H7 (cell line): ENCODE data around the gene PDE6A. TPM values are rescaled to one million over a fixed set of nuclear protein-coding genes. Genes with fewer than 3 reads are reported as not detected.
"Not testable (repeated sequence)": the region's sequence is repeated elsewhere in the genome, so short reads cannot be mapped to it uniquely, and the experiment has no call there.

Experiments used
- DNase-seq: peaks from one replicate; pipeline ENCODE4 v3.0.0; 2012
- H3K27me3 ChIP-seq: 2 replicates; pipeline ENCODE4 v1.6.0; 2011; ENCODE audit warnings: mild to moderate bottlenecking, low read length; ENCODE audit not compliant: control insufficient read depth, insufficient read depth
- H3K36me3 ChIP-seq: replicated peaks from 2 replicates; pipeline ENCODE4 v1.5.1; 2011; ENCODE audit warnings: low read length; ENCODE audit not compliant: control insufficient read depth, insufficient read depth
- H3K4me3 ChIP-seq: 2 replicates; pipeline ENCODE4 v1.5.1; 2011; ENCODE audit warnings: low read depth, mild to moderate bottlenecking, control low read depth, low read length, moderate library complexity; ENCODE audit not compliant: insufficient read depth
- total RNA-seq: library from RNA; depleted of rRNA; stranded (reverse); fragments of >200 nt; shearing (Covaris generic); gene quantifications from 2 replicates; pipeline ENCODE4 v1.2.3, GENCODE V29; 2014

PDE6A gene
- total RNA-seq, 1 experiment from 2014 or later = not detected

DNA sequence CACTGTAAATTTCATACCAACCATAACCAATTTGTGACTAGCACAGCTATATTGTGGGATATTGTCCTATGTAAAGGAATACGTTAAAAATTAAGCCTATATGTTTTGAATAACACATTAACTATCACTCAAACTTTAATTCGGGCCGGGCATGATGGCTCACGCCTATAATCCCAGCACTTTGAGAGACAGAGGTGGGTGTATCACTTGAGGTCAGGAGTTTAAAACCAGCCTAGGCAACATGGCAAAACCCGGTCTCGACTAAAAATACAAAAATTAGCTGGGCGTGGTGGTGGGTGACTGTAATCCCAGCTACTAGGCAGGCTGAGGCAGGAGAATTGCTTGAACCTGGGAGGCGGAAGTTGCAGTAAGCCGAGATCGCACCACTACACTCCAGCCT lies 62.0 kb downstream of the PDE6A start:
- DNase-seq, H3K36me3 ChIP-seq, H3K4me3 ChIP-seq, H3K27me3 ChIP-seq: not testable (repeated sequence)

GRCh38 chr5:149881874-149882273 lies 62.7 kb downstream of the PDE6A start:
- DNase-seq = no peak
- no peak overlapping the region for H3K4me3 ChIP-seq
- H3K36me3 ChIP-seq = no peaks in the 10 kb centered on the region
- H3K27me3 ChIP-seq = no peaks in the 10 kb centered on the region

DNA sequence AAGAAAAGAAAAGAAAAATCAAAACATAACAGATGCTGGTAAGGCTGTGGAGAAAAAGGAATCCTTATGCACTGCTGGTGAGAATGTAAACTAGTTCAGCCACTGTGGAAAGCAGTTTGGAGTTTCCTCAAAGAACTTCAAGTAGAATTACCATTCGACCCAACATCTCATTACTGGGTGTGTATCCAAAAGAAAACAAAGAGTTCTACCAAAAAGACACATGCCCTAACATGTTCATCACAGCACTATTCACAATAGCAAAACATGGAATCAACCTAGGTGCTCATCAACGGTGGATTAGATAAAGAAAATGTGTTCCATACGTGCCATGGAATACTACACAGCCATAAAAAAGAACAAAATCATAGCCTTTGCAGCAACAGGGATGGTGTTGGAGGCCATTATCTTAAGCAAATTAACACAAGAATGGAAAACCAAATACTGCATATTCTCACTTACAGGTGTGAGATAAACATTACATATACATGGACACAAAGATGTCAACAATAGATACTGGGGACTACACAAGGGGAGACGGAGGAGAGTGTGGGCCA lies 63.4 kb downstream of the PDE6A start:
- Histone ChIP-seq H3K4me3 (no peak overlapping the region), H3K36me3 (no peaks in the 10 kb centered on the region), H3K27me3 (no peaks in the 10 kb centered on the region)
- DNase-seq = no peak

DNA sequence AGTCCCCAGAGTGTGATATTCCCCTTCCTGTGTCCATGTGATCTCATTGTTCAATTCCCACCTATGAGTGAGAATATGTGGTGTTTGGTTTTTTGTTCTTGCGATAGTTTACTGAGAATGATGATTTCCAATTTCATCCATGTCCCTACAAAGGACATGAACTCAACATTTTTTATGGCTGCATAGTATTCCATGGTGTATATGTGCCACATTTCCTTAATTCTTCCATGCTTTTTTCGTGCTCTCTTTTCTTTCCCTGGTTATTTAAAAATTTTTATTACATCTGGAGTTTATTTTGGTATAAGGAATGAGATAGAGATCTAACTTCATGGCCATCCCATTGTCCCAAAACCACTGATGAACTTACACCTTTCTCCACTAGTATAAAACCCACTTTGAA lies 65.0 kb downstream of the PDE6A start:
- not testable (repeated sequence) for H3K27me3 ChIP-seq, DNase-seq, H3K4me3 ChIP-seq, H3K36me3 ChIP-seq

DNA sequence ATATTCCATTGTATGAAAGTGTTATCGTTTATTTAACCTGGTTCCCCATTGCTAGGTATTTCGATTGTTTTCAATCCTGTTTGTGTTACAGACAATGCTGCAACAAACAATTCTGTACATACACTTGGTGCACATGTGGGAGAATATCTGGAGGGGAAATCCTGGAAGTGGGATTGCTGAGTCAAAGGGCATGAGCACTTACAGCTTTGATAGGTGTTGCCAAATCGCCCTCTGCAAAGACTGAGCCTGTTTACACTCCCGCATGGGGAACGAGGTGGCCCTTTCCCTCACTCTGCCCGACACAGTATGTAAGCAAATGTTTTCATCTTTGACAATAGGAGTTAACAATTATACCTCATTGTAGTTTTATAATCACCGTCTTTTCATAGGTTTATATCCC lies 66.2 kb downstream of the PDE6A start:
- DNase-seq = no peak
- Histone ChIP-seq H3K4me3 (no peak overlapping the region), H3K36me3 (no peaks in the 10 kb centered on the region), H3K27me3 (no peaks in the 10 kb centered on the region)

DNA sequence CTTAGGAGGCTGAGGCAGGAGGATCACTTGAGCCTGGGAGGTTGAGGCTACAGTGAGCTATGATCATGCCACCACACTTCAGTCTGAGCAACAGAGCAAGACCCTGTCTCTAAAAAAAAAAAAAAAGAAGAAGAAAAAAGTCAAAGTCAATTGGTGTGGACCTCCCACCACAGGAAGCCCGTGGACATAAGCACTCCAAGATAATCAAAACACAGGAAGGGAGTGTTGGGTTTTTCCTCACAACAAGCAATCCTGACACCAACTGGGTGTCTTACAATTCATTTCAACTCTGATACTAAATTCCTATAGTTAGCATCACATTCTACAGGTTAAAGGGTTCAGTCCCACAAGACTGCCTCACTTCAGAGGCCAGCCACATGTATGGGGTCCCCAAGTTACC lies 70.7 kb downstream of the PDE6A start:
- no peaks in the 10 kb centered on the region for H3K27me3 ChIP-seq
- no peak for DNase-seq
- H3K4me3 ChIP-seq = no peak overlapping the region
- H3K36me3 ChIP-seq = no peaks in the 10 kb centered on the region

GRCh38 chr5:149872351-149873040 lies 72.1 kb downstream of the PDE6A start:
- Histone ChIP-seq H3K4me3 (no peak overlapping the region), H3K36me3 (no peaks in the 10 kb centered on the region), H3K27me3 (no peaks in the 10 kb centered on the region)
- DNase-seq = no peak

- no peak for DNase-seq
- H3K36me3 ChIP-seq = no peaks in the 10 kb centered on the region
Measured at GRCh38 chr5:149871471-149871870, 73.1 kb downstream of the PDE6A start.

DNA sequence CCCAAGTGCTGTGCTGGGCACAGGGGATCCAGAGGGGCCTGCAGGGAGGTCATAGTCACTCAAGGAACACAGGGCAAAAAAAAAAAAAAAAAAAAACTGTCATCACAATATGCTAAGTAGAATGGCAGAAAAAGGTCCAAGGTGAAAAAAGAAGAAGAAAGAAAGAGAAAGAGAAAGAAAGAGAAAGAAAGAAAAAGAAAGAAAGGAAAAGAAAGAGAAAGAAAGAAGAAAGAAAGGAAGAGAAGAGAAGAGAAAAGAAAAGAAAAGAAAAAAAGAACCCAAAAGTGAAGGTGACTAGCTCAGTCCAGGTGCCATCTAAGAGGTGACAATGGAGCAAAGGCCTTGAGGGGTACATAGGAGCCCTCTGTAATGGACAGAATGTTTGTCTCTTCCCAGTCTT lies 73.9 kb downstream of the PDE6A start:
- Histone ChIP-seq H3K4me3 (no peak overlapping the region), H3K36me3 (no peaks in the 10 kb centered on the region), H3K27me3 (no peaks in the 10 kb centered on the region)

More at GRCh38 chr5:149871471-149871870, 73.1 kb downstream of the PDE6A start:
- H3K27me3 ChIP-seq = no peaks in the 10 kb centered on the region
- no peak overlapping the region for H3K4me3 ChIP-seq

GRCh38 chr5:149870232-149870631 lies 74.4 kb downstream of the PDE6A start:
- DNase-seq = no peak
- H3K36me3 ChIP-seq = no peaks in the 10 kb centered on the region
- no peaks in the 10 kb centered on the region for H3K27me3 ChIP-seq

More for the DNA sequence above, 73.9 kb downstream of the PDE6A start:
- DNase-seq = no peak

GRCh38 chr5:149869411-149869821 lies 75.2 kb downstream of the PDE6A start:
- no peak overlapping the region for H3K4me3 ChIP-seq

More at GRCh38 chr5:149870232-149870631, 74.4 kb downstream of the PDE6A start:
- H3K4me3 ChIP-seq = no peak overlapping the region

DNA sequence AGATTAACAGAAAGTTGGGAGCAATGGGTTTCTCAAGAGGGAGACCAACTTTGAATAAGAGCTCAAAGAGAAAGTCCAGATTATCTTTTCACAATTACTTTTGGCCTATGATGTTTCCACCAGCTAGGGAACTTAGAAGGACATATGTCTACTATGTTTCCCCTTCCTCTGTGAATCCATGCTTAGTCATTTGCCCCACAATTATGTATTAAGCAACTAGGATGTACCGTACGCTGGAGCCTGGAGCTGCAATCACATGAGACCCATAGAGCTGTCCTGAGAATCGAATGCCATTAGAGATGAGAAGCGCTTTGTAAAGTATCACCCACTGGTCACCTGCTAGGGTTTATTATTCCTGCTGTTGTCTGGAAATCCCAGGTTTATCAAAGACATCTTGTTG lies 78.8 kb downstream of the PDE6A start:
- no peaks in the 10 kb centered on the region for H3K27me3 ChIP-seq
- H3K36me3 ChIP-seq = no peaks in the 10 kb centered on the region
- DNase-seq = no peak
- H3K4me3 ChIP-seq = no peak overlapping the region

More at GRCh38 chr5:149869411-149869821, 75.2 kb downstream of the PDE6A start:
- peak; percentile 62 for DNase-seq
- Histone ChIP-seq H3K36me3 (no peaks in the 10 kb centered on the region), H3K27me3 (no peaks in the 10 kb centered on the region)

- no peak for DNase-seq
- H3K36me3 ChIP-seq = no peaks in the 10 kb centered on the region
- H3K4me3 ChIP-seq = no peak overlapping the region
- no peaks in the 10 kb centered on the region for H3K27me3 ChIP-seq
Measured at GRCh38 chr5:149863830-149864229, 80.8 kb downstream of the PDE6A start.

- DNase-seq = no peak
- H3K36me3 ChIP-seq = no peaks in the 10 kb centered on the region
Measured at GRCh38 chr5:149863176-149863575, 81.4 kb downstream of the PDE6A start.

GRCh38 chr5:149860801-149861322 lies 83.7 kb downstream of the PDE6A start:
- no peak overlapping the region for H3K4me3 ChIP-seq
- H3K27me3 ChIP-seq = no peaks in the 10 kb centered on the region
- no peaks in the 10 kb centered on the region for H3K36me3 ChIP-seq
- DNase-seq = peak; percentile 69

More at GRCh38 chr5:149863176-149863575, 81.4 kb downstream of the PDE6A start:
- H3K27me3 ChIP-seq = no peaks in the 10 kb centered on the region
- no peak overlapping the region for H3K4me3 ChIP-seq
